SH-SY5Y (cell line): ENCODE data around the gene MEA1.

Experiments used
- GATA2 ChIP-seq: IDR thresholded peaks from 2 replicates; pipeline ENCODE4 v1.6.1; 2011; ENCODE audit warnings: mild to moderate bottlenecking, low read depth, low read length
- GATA3 ChIP-seq: IDR thresholded peaks from 2 replicates; pipeline ENCODE4 v1.6.1; 2011; ENCODE audit warnings: low read depth, mild to moderate bottlenecking, low read length, moderate library complexity

GRCh38 chr6:43020847-43021246 is 7.1 kb upstream of the MEA1 start:
- TF ChIP-seq GATA2 = no peak
- TF ChIP-seq GATA3 = no peak
